Measurements from ENCODE around the gene HMCES.
"Not testable (repeated sequence)": the region's sequence is repeated elsewhere in the genome, so short reads cannot be mapped to it uniquely, and the experiment has no call there.

The HMCES gene

GRCh38 chr3:129259612-129260477 is 18.8 kb upstream of the HMCES start:
- DNase-seq: no peak

GRCh38 chr3:129260606-129261005 is 18.1 kb upstream of the HMCES start:
- no peak for DNase-seq

GRCh38 chr3:129261894-129262293 is 16.8 kb upstream of the HMCES start:
- no peak for DNase-seq

GRCh38 chr3:129263161-129263910 is 15.3 kb upstream of the HMCES start:
- no peak for DNase-seq

GRCh38 chr3:129264994-129265393 is 13.7 kb upstream of the HMCES start:
- DNase-seq: not testable (repeated sequence)

GRCh38 chr3:129266651-129267050 is 12.0 kb upstream of the HMCES start:
- no peak for DNase-seq

- no peak for DNase-seq
Measured at GRCh38 chr3:129268396-129268795, 10.3 kb upstream of the HMCES start.

- no peak for DNase-seq
Measured at GRCh38 chr3:129271674-129272073, 7.0 kb upstream of the HMCES start.

GRCh38 chr3:129276385-129276784 is 2.3 kb upstream of the HMCES start:
- no peak for DNase-seq

GRCh38 chr3:129277829-129278271 is 820 bp upstream of the HMCES start:
- no peak for DNase-seq

GRCh38 chr3:129278966-129279906 is 566 bp downstream of the HMCES start:
- peak; percentile 42 for DNase-seq

- no peak for DNase-seq
Measured at GRCh38 chr3:129280183-129280582, 1.5 kb downstream of the HMCES start.

GRCh38 chr3:129281726-129282125 is 3.1 kb downstream of the HMCES start:
- no peak for DNase-seq

- DNase-seq: peak; percentile 30
Measured at GRCh38 chr3:129282727-129283327, 4.2 kb downstream of the HMCES start.

GRCh38 chr3:129286081-129286480 is 7.4 kb downstream of the HMCES start:
- DNase-seq: no peak

- DNase-seq: no peak
Measured at GRCh38 chr3:129288446-129288845, 9.8 kb downstream of the HMCES start.

- DNase-seq: no peak
Measured at GRCh38 chr3:129289201-129289921, 10.7 kb downstream of the HMCES start.

GRCh38 chr3:129291236-129291886 is 12.7 kb downstream of the HMCES start:
- DNase-seq: no peak

GRCh38 chr3:129295286-129295685 is 16.6 kb downstream of the HMCES start:
- DNase-seq: no peak

GRCh38 chr3:129304146-129304961 is 25.7 kb downstream of the HMCES start:
- peak; percentile 24 for DNase-seq

- no peak for DNase-seq
Measured at GRCh38 chr3:129304962-129305222, 26.2 kb downstream of the HMCES start.

Measured in suppressor macrophage treated with lipopolysaccharide for 4 hours (primary cell).